ENCODE measurements around the gene ADGRD2.

- TF ChIP-seq POLR2A (IDR thresholded peaks at IDR 0.05) (no peak), CTCF (IDR thresholded peaks at IDR 0.05) (peak in 1 of 3 experiments; percentile 1)
These were observed 30.3 kb upstream of the ADGRD2 start for GRCh38 chr9:124419832-124420489.

Measured in testis (tissue), 2 donors.